Measurements from ENCODE around the gene ANKRD16.
A peak's percentile ranks its signal among the peaks of the same experiment; 100 is the strongest.
"Not testable (repeated sequence)": the region's sequence is repeated elsewhere in the genome, so short reads cannot be mapped to it uniquely, and the experiment has no call there.

ANKRD16 gene

GRCh38 chr10:5836181-5836580, 53.5 kb downstream of the ANKRD16 start:
- DNase-seq (ENCODE audit: low read depth, low spot score), result not testable (repeated sequence)

DNA sequence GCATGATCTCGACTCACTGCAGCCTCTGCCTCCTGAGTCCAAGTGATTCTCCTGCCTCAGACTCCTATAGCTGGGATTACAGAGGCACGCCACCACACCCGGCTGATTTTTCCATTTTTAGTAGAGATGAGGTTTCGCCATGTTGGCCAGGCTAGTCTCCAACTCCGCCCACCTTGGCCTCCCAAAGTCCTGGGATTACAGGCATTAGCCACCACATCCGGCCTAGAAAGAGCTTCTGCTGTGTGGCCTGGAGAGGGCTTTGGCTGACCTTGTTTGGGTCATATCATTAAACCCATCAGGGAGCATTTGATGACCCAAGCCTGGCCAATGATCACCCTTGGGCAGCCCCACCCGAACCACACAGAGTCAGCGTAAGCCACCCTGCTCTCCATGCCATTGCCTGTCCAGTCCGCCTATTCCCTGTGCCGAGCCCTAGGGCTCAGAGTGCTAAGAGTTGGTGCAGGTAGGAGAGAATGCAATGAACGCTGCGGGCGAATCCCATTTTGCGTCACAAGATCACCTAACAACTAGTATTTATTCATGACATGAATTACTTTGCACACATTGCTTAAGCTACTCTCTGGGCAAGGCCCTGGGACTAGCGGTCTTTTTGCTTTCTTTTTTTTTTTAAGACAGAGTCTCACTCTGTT, 54.1 kb downstream of the ANKRD16 start:
- no peak for DNase-seq (ENCODE audit: low read depth, low spot score)

DNA sequence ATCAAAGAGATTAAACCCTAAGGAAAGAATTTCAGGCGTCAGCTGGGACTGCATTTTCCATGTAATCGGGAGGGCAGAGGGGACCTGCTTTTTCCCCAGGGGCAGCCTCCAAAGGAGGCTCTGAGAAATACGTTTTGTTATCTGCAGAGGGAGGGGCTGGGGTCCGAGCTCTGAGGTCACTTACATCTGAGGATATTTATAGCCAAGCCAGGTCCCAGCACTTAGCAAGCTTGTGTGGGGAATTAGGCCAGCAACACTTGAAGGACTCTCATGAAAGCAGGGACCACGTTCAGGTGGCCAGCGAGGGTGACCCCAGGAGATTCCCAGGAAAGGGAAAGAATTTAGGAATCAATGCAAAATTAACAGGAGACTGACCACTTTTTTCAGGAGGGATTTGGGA, 55.9 kb downstream of the ANKRD16 start:
- no peak for DNase-seq (ENCODE audit: low read depth, low spot score)

- no peak for DNase-seq (ENCODE audit: low read depth, low spot score)
Observed at GRCh38 chr10:5832946-5833345, 56.7 kb downstream of the ANKRD16 start.

GRCh38 chr10:5831446-5831782, 58.3 kb downstream of the ANKRD16 start:
- DNase-seq (ENCODE audit: low read depth, low spot score), result no peak

DNA sequence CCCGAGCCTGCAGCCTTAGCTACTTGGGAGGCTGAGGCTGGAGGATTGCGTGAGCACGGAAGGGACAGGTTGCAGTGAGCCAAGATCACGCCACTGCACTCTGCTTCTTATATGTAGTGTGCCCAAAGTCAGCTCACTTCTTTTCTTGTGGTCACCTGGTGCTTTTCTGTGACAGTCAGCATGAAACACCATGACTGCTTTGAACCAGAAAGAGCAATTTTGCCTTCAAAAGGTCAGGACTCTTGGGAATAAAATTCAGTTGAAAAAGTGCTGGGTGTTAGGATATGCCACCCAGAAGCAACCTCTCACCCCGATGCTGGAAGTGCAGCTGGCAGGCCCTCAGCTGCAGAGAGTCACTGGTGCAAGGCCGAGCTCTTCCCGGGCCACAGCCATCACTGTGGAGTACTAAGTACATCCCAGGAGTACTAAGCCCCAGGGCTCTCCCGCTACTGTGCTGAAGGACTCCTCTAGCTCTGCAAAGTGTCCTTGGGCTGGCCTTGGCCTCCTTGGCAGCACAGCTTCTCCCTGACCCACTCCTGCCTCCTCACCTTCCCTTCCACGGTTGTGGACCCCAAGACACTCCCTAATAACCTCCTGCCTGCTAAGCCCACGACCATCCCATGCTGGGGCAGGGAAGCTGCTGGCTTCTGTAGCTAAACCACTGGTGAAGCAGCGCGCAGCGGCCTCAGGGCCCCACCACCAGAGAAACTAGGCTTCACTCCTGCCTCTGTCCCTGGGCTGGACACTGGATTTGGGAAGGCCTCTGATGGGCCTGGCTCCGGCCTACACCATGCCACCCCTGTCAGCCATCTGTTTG, 58.9 kb downstream of the ANKRD16 start:
- no peak for DNase-seq (ENCODE audit: low read depth, low spot score)

DNA sequence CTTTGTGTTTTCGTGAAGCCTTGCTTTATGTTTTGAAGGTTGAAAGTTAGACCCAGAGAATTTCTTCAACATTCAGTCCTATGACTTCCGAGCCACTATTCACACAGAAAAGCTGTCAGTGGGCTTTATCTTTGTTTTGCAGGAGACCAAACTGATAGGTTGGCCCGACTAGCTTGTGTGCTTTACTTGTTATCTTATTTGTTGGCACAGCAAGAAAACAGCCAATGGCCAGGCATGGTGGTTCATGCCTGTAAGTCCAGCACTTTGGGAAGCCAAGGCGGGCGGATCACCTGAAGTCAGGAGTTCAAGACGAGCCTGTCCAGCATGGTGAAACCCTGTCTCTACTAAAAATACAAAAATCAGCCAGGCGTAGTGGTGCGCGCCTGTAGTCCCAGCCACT, 60.4 kb downstream of the ANKRD16 start:
- no peak for DNase-seq (ENCODE audit: low read depth, low spot score)

GRCh38 chr10:5828725-5829124, 61.0 kb downstream of the ANKRD16 start:
- DNase-seq (ENCODE audit: low read depth, low spot score), result no peak

GRCh38 chr10:5827841-5828240, 61.9 kb downstream of the ANKRD16 start:
- DNase-seq (ENCODE audit: low read depth, low spot score), result no peak

DNA sequence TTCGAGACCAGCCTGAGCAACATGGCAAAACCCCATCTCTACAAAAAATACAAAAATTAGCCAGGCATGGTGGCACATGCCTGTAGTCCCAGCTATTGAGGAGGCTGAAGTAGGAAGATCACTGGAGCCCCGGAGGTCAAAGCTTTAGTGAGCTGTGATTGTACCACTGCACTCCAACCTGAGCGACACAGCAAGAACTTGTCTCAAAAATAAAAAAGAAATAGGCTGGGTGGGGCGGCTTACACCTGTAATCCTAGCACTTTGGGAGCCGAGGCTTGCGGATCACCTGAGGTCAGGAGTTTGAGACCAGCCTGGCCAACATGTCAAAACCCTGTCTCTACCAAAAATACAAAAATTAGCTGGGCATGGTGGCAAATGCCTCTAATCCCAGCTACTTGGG, 63.2 kb downstream of the ANKRD16 start:
- not testable (repeated sequence) for DNase-seq (ENCODE audit: low read depth, low spot score)

DNA sequence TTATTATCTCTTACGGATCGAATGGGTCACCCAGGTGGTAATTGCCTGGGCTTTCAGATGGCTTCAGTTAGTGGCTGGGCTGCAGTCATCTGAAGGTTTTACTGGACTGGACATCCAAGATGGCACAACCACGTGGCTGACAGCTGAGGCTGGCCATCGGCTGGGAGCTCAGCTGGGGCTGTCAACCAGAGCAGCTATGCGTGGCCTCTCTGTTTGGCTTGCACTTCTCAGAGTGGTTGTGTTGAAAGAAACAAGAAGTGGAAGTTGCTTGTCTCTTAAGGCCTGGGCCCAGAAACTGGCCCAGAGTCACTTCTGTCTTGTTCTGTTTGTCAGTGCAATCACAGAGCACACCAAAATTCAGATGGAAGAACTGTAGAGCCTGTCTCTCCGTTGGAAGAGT, 70.8 kb downstream of the ANKRD16 start:
- no peak for DNase-seq (ENCODE audit: low read depth, low spot score)

- DNase-seq (ENCODE audit: low read depth, low spot score), result no peak
Observed at GRCh38 chr10:5818048-5818331, 71.7 kb downstream of the ANKRD16 start.

- no peak for DNase-seq (ENCODE audit: low read depth, low spot score)
Observed at GRCh38 chr10:5817322-5818047, 72.2 kb downstream of the ANKRD16 start.

GRCh38 chr10:5816170-5816569, 73.5 kb downstream of the ANKRD16 start:
- DNase-seq (ENCODE audit: low read depth, low spot score), result no peak

DNA sequence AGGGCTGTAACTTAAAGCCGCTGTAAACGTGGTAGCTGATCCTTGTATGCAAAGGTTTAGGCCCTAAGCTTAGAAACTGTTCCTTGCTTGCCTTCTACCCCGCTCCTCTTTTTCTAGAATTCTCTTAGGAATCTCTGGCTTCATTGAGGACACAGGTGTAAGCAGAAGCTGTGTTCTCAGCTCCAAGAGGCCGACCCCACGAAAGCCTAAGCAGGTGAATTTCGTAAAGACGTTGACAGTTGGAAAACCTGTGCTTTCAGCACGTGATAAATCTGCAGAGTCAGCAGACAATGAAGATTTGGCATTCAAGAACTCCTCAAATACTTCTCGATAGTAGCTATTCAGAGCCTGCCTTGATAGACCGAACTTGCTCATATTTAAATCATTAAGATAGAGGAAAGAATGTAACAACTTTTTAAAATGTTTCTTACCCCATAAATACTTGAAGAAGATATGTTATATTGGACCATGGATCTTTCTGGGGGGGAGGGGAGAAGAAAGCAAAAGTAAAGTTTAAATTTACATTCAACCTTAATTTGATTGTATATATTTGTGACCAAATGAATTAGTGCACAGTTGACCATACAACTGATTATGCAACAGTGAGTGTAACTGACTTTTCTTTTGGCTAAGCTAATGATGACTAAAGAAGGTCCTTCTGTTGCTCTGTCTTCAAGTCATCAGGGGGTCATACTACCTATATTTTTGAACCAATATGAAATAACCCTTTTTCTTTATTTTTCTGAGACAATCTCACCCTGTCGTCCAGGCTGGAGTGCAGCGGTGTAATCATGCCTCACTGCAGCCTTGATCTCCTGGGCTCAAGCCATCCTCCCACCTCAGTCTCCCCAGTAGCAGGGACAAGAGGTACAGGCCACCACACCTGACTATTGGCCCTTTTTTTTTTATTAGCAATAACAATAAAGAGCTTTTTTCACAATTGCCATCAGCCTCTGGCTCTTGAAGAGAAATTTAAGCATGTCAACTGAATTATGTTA, 75.3 kb downstream of the ANKRD16 start:
- no peak for DNase-seq (ENCODE audit: low read depth, low spot score)

- DNase-seq (ENCODE audit: low read depth, low spot score), result peak; percentile 88
Observed at GRCh38 chr10:5813341-5814109, 76.2 kb downstream of the ANKRD16 start, which contains the start of gene GDI2. Gene GDI2 (minus strand): TSS chr10:5813434. CDS start chr10:5813258, 176 bp downstream.

GRCh38 chr10:5813091-5813340, 76.7 kb downstream of the ANKRD16 start:
- no peak for DNase-seq (ENCODE audit: low read depth, low spot score)

DNA sequence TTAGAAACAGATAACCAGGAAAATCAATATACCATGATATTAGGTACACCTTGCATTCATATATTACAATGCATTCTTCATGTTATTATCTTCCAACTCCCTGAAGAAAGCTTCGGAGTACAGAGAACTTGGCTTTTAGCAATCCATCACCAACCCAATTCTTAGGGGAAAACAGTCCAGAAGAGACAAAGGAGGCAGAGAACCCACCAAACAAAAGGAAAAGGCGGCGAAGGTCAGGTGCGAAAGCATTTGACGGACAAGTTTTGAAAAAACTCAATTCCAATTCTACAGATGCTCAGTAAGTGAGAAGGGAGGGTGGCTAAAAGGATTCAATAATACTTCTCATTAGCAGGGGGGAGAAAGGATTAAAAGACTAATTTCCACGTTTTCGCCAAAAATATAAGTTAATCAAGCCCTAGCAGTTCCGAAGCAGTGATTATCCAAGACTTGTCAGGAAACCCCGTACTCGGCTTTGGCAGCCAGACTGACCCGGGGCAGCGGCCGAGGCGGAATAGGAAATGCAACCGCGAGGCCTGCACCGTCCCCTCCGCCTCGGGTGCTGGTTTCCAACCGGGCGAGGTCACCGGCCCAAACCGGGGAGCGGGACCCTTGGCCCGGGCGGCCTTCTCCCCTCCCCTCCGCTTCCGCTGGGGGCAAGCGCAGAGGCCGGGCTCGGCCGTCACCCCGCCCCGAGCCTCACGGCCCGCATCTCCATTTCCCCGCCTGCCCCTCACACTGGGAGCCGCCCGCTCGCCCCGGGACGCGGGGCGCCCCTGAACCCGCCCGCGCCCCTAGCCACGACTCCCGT, 77.2 kb downstream of the ANKRD16 start:
- no peak for DNase-seq (ENCODE audit: low read depth, low spot score)
